Liver (tissue), 9 donors: ENCODE data around the gene RIMKLA. TPM values are rescaled to one million over a fixed set of nuclear protein-coding genes. Genes with fewer than 3 reads are reported as not detected.

Experiments
- DNase-seq: peaks from one replicate; pipeline ENCODE4 v3.0.0-alpha.2; 2017; ENCODE audit warnings: low spot score
- H3K27ac ChIP-seq, 2 donors: one replicate each; pipeline ENCODE4 v1.7.0; 2013; ENCODE audit warnings: inconsistent platforms in 2 of 2, low read length in 2 of 2, control low read depth in 1 of 2, low read depth in 1 of 2, mild to moderate bottlenecking in 1 of 2
- H3K27me3 ChIP-seq, 4 donors: one replicate each; pipeline versions ENCODE4 v1.6.1 to v1.7.0; 2013; ENCODE audit warnings: low read length in 3 of 4, inconsistent platforms in 1 of 4, mild to moderate bottlenecking in 1 of 4, moderate library complexity in 1 of 4; ENCODE audit not compliant: control insufficient read depth in 4 of 4, insufficient read depth in 4 of 4
- H3K36me3 ChIP-seq, 4 donors: one replicate each; pipeline versions ENCODE4 v1.6.1 to v1.7.0; 2013; ENCODE audit warnings: low read length in 3 of 4, mild to moderate bottlenecking in 3 of 4, low read depth in 1 of 4, moderate library complexity in 1 of 4; ENCODE audit not compliant: control insufficient read depth in 4 of 4, insufficient read depth in 3 of 4
- H3K4me1 ChIP-seq, 4 donors: one replicate each; pipeline versions ENCODE4 v1.6.1 to v1.7.0; 2013; ENCODE audit warnings: low read length in 3 of 4, mild to moderate bottlenecking in 3 of 4, moderate library complexity in 1 of 4; ENCODE audit not compliant: control insufficient read depth in 4 of 4, insufficient read depth in 4 of 4
- H3K4me3 ChIP-seq, 3 donors: one replicate each; pipeline versions ENCODE4 v1.6.1 to v1.7.0; 2013; ENCODE audit warnings: low read length in 3 of 3, control low read depth in 1 of 3, low read depth in 1 of 3, mild to moderate bottlenecking in 1 of 3
- H3K9ac ChIP-seq, 2 donors: one replicate each; pipeline ENCODE4 v1.7.0; 2013; ENCODE audit warnings: low read length in 2 of 2, mild to moderate bottlenecking in 2 of 2, moderate library complexity in 2 of 2, control low read depth in 1 of 2, low read depth in 1 of 2
- H3K9me3 ChIP-seq, 4 donors: one replicate each; pipeline versions ENCODE4 v1.6.1 to v1.7.0; 2013; ENCODE audit warnings: low read length in 3 of 4; ENCODE audit not compliant: control insufficient read depth in 4 of 4
- EGR1 ChIP-seq, 2 donors: IDR thresholded peaks; 2 replicates each; pipeline ENCODE4 v1.6.1; 2016 to 2018; ENCODE audit warnings: antibody characterized with exemption in 2 of 2, low read depth in 2 of 2
- FOXA1 ChIP-seq: IDR thresholded peaks from 2 replicates; pipeline ENCODE4 v1.6.1; 2016; ENCODE audit warnings: antibody characterized with exemption
- FOXA2 ChIP-seq: IDR thresholded peaks from 2 replicates; pipeline ENCODE4 v1.6.1; 2016; ENCODE audit warnings: antibody characterized with exemption
- GABPA ChIP-seq, 2 donors: IDR thresholded peaks in 1 of 2; conservative IDR thresholded peaks in 1 of 2; 2 replicates each; pipeline ENCODE4 v1.6.1; 2016; ENCODE audit warnings: antibody characterized with exemption in 2 of 2, mild to moderate bottlenecking in 1 of 2, moderate library complexity in 1 of 2
- HNF4A ChIP-seq, 2 donors: conservative IDR thresholded peaks; 2 replicates each; pipeline ENCODE4 v1.6.1; 2016; ENCODE audit warnings: antibody characterized with exemption in 2 of 2, mild to moderate bottlenecking in 2 of 2
- HNF4G ChIP-seq: IDR thresholded peaks from 2 replicates; pipeline ENCODE4 v1.6.1; 2016; ENCODE audit warnings: antibody characterized with exemption
- JUND ChIP-seq, 2 donors: IDR thresholded peaks; 2 replicates each; pipeline ENCODE4 v1.6.1; 2016; ENCODE audit warnings: antibody characterized with exemption in 2 of 2
- MAX ChIP-seq: IDR thresholded peaks from 2 replicates; pipeline ENCODE4 v1.6.1; 2016; ENCODE audit warnings: antibody characterized with exemption
- RAD21 ChIP-seq, 2 donors: IDR thresholded peaks; 2 replicates each; pipeline ENCODE4 v1.6.1; 2016; ENCODE audit warnings: antibody characterized with exemption in 2 of 2, mild to moderate bottlenecking in 2 of 2
- RXRA ChIP-seq, 2 donors: IDR thresholded peaks; 2 replicates each; pipeline ENCODE4 v1.6.1; 2017 to 2018; ENCODE audit warnings: antibody characterized with exemption in 2 of 2, mild to moderate bottlenecking in 1 of 2
- SP1 ChIP-seq: IDR thresholded peaks from 2 replicates; pipeline ENCODE4 v1.6.1; 2018; ENCODE audit warnings: antibody characterized with exemption, mild to moderate bottlenecking
- TAF1 ChIP-seq: conservative IDR thresholded peaks from 2 replicates; pipeline ENCODE4 v1.6.1; 2016; ENCODE audit warnings: antibody characterized with exemption, mild to moderate bottlenecking
- YY1 ChIP-seq: IDR thresholded peaks from 2 replicates; pipeline ENCODE4 v1.6.1; 2016; ENCODE audit warnings: antibody characterized with exemption, mild to moderate bottlenecking
- WGBS: extraction: QIAGEN DNeasy Blood & Tissue Kit; methylation state at CpG from one replicate; pipeline ENCODE4 v1.1.7; 2013; 5-methylcytosine and 5-hydroxymethylcytosine counted together
- polyA plus RNA-seq, 2 donors: library from polyadenylated mRNA; stranded (reverse) in 1 of 2; unstranded in 1 of 2; fragments of 200-250 nt in 1 of 2; fragments of >200 nt in 1 of 2; fragmentation: Nextera tagmentation in 1 of 2; extraction: Ambion mirVana in 1 of 2; gene quantifications; one replicate each; pipeline versions ENCODE4 v1.2.1 to v1.2.3, GENCODE V29; 2013 to 2015
- total RNA-seq, 2 donors: library from RNA; depleted of rRNA; stranded (reverse); fragments of >200 nt; gene quantifications; one replicate each; pipeline ENCODE4 v1.2.3, GENCODE V29; 2014
- TF ChIP-seq, protein P1 (sequence below): IDR thresholded peaks from 2 replicates; pipeline ENCODE4 v1.6.1; 2016; ENCODE audit warnings: antibody characterized with exemption
- TF ChIP-seq, protein P2 (sequence below): IDR thresholded peaks from 2 replicates; pipeline ENCODE4 v1.6.1; 2016; ENCODE audit warnings: antibody characterized with exemption
- TF ChIP-seq, protein P3 (sequence below): IDR thresholded peaks from 2 replicates; pipeline ENCODE4 v1.6.1; 2016; ENCODE audit warnings: antibody characterized with exemption, mild to moderate bottlenecking
- donor health status: healthy.
- donor health status: healthy.
- donor health status: healthy.
- donor health status: healthy.
- donor health status: healthy.

Gene RIMKLA
- total and polyA plus RNA-seq, 4 donors, result 0.03 to 0.09 (median 0.08) TPM

DNA sequence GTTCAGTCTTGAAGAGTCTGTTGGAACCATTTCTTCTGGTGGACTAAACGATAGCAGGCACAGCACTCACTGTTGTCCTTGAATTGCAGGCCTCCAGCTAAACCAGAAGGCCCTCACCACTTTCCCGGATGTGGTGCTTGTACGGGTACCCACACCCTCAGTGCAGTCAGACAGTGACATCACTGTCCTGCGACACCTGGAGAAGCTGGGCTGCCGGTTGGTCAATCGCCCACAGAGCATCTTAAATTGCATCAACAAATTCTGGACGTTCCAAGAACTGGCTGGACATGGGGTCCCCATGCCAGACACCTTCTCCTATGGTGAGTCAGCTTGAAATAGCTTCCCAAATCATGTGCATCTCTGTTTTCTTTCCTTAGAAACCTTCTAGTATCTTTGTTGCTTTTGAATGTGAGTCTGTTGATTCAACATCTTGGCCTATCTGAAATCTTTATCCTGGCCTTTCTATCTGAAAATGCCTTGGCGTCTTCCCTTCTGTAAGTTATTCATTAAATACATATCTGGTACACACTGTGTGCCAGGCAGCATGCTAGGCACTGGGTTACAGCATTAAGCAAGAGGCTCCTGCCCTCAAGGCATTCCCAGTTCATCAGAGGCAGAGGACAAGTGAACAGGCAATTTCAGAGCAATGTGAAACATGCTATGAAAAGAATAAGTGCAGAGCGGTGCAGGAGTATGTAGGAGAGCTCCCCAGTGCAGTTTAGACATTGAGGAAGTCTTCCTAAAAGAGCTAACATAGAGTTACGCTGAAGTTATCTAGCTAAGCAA, 18.9 kb downstream of the RIMKLA start:
- TF ChIP-seq, protein P1, sequence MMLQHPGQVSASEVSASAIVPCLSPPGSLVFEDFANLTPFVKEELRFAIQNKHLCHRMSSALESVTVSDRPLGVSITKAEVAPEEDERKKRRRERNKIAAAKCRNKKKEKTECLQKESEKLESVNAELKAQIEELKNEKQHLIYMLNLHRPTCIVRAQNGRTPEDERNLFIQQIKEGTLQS, result no peak
- TF ChIP-seq, protein P2, sequence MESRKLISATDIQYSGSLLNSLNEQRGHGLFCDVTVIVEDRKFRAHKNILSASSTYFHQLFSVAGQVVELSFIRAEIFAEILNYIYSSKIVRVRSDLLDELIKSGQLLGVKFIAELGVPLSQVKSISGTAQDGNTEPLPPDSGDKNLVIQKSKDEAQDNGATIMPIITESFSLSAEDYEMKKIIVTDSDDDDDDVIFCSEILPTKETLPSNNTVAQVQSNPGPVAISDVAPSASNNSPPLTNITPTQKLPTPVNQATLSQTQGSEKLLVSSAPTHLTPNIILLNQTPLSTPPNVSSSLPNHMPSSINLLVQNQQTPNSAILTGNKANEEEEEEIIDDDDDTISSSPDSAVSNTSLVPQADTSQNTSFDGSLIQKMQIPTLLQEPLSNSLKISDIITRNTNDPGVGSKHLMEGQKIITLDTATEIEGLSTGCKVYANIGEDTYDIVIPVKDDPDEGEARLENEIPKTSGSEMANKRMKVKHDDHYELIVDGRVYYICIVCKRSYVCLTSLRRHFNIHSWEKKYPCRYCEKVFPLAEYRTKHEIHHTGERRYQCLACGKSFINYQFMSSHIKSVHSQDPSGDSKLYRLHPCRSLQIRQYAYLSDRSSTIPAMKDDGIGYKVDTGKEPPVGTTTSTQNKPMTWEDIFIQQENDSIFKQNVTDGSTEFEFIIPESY, result no peak
- TF ChIP-seq YY1 (no peak), SP1 (no peak), TAF1 (no peak)
- no peak overlapping the region for H3K4me3 ChIP-seq
- no peaks in the 10 kb centered on the region for H3K27me3 ChIP-seq
- H3K4me1 ChIP-seq, result no peaks in the 10 kb centered on the region
- H3K9ac ChIP-seq, result no peak overlapping the region
- DNase-seq, result no peak
- no peak overlapping the region for H3K27ac ChIP-seq
- H3K9me3 ChIP-seq, result no peaks in the 10 kb centered on the region
- no peaks in the 10 kb centered on the region for H3K36me3 ChIP-seq
- 85% methylated on average over 10 of the region's 10 CpGs for WGBS

GRCh38 chr1:42403880-42404400, 23.3 kb downstream of the RIMKLA start:
- no peak overlapping the region for H3K9ac ChIP-seq
- TF ChIP-seq RXRA (IDR thresholded peaks at IDR 0.05), result no peak
- TF ChIP-seq TAF1, result no peak
- TF ChIP-seq JUND (IDR thresholded peaks at IDR 0.05), result no peak
- TF ChIP-seq MAX, result no peak
- TF ChIP-seq GABPA (IDR thresholded peaks at IDR 0.05 in 1 of 2, conservative IDR thresholded peaks at IDR 0.05 in 1 of 2), result no peak
- WGBS, result 98% methylated on average over 1 of the region's 1 CpG
- H3K9me3 ChIP-seq, result no peaks in the 10 kb centered on the region
- H3K4me1 ChIP-seq, result no peaks in the 10 kb centered on the region
- no peaks in the 10 kb centered on the region for H3K36me3 ChIP-seq
- H3K27me3 ChIP-seq, result peaks cover 0 to 5% (median 0%) of the 10 kb centered on the region in 4 donors
- DNase-seq, result no peak
- no peak overlapping the region for H3K4me3 ChIP-seq
- H3K27ac ChIP-seq, result no peak overlapping the region

DNA sequence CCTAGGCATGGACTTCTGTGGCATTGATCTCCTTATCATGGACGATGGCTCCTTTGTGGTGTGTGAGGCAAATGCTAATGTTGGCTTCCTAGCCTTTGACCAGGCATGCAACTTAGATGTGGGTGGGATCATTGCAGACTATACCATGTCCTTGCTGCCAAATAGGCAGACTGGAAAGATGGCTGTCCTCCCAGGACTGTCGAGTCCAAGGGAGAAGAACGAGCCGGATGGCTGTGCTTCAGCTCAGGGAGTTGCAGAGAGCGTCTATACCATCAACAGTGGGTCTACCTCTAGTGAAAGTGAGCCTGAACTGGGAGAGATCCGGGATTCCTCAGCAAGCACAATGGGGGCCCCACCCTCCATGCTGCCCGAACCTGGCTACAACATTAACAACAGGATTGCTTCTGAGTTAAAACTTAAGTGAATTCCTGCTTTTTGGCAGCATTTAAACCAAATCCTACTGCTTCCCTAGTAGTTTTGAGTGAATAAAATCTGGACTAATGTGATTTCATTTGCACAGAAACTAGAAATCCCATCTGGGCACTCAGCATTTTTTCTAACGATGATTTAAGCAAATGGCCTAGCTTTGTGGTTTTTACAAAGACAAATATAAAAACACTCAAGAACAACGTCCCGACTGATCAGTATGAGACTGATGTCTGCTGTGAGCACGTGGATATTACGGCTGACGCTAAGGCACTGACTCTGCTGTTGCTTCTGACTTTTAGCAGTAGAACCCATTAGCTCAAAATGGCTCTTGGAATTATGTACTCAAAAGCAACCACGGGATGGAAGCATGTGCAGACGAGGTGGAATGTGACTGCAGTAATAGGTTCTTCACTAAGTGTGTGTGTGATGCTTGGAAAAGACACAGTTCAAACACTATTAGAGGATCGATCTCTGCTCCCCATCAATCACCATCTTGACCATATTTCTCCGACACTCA, 34.2 kb downstream of the RIMKLA start:
- no peaks in the 10 kb centered on the region for H3K4me1 ChIP-seq
- WGBS, result 89% methylated on average over 17 of the region's 17 CpGs
- H3K9me3 ChIP-seq, result no peaks in the 10 kb centered on the region
- H3K27ac ChIP-seq, result no peak overlapping the region
- no peaks in the 10 kb centered on the region for H3K36me3 ChIP-seq
- no peak overlapping the region for H3K9ac ChIP-seq
- no peaks in the 10 kb centered on the region for H3K27me3 ChIP-seq
- DNase-seq, result no peak
- H3K4me3 ChIP-seq, result no peak overlapping the region
- TF ChIP-seq SP1 (no peak), FOXA1 (no peak), FOXA2 (no peak), JUND (IDR thresholded peaks at IDR 0.05) (no peak), YY1 (no peak), GABPA (IDR thresholded peaks at IDR 0.05 in 1 of 2, conservative IDR thresholded peaks at IDR 0.05 in 1 of 2) (no peak), RAD21 (IDR thresholded peaks at IDR 0.05) (no peak), RXRA (IDR thresholded peaks at IDR 0.05) (no peak), MAX (no peak), HNF4A (conservative IDR thresholded peaks at IDR 0.05) (no peak), EGR1 (IDR thresholded peaks at IDR 0.05; ENCODE audit: low read depth in 2 of 2) (no peak), HNF4G (no peak)
- TF ChIP-seq, protein P3, sequence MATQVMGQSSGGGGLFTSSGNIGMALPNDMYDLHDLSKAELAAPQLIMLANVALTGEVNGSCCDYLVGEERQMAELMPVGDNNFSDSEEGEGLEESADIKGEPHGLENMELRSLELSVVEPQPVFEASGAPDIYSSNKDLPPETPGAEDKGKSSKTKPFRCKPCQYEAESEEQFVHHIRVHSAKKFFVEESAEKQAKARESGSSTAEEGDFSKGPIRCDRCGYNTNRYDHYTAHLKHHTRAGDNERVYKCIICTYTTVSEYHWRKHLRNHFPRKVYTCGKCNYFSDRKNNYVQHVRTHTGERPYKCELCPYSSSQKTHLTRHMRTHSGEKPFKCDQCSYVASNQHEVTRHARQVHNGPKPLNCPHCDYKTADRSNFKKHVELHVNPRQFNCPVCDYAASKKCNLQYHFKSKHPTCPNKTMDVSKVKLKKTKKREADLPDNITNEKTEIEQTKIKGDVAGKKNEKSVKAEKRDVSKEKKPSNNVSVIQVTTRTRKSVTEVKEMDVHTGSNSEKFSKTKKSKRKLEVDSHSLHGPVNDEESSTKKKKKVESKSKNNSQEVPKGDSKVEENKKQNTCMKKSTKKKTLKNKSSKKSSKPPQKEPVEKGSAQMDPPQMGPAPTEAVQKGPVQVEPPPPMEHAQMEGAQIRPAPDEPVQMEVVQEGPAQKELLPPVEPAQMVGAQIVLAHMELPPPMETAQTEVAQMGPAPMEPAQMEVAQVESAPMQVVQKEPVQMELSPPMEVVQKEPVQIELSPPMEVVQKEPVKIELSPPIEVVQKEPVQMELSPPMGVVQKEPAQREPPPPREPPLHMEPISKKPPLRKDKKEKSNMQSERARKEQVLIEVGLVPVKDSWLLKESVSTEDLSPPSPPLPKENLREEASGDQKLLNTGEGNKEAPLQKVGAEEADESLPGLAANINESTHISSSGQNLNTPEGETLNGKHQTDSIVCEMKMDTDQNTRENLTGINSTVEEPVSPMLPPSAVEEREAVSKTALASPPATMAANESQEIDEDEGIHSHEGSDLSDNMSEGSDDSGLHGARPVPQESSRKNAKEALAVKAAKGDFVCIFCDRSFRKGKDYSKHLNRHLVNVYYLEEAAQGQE, result no peak
- TF ChIP-seq, protein P2, result no peak
